Activated CD8-positive, alpha-beta memory T cell treated with anti-CD3 and anti-CD28 coated beads, Interleukin-2, amount 50 U/mL, for 24 hours (primary cell): ENCODE data around the gene PDSS1.

Source experiments
- DNase-seq: peaks from one replicate; pipeline ENCODE4 v3.0.0-alpha.2; 2020; ENCODE audit errors: extremely low read depth

The PDSS1 gene

DNA sequence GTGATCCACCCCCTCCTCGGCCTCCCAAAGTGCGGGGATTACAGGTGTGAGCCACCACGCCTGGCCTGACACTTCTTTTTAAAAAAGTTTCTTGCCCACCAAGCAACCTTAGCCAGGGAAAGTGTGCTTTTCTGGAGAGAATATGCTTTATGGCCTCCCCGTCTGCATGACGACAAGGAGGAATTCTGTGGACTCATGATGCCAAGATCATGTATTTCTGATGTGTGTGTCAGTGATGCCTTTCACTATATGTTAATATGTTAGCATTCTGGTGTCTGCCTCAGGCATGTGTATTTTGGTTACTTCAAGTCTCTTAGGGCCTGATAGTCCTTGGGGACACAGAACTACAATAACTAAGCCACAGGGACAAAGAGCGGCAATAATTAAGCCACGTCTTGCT lies 2.1 kb downstream of the PDSS1 start:
- no peak for DNase-seq

DNA sequence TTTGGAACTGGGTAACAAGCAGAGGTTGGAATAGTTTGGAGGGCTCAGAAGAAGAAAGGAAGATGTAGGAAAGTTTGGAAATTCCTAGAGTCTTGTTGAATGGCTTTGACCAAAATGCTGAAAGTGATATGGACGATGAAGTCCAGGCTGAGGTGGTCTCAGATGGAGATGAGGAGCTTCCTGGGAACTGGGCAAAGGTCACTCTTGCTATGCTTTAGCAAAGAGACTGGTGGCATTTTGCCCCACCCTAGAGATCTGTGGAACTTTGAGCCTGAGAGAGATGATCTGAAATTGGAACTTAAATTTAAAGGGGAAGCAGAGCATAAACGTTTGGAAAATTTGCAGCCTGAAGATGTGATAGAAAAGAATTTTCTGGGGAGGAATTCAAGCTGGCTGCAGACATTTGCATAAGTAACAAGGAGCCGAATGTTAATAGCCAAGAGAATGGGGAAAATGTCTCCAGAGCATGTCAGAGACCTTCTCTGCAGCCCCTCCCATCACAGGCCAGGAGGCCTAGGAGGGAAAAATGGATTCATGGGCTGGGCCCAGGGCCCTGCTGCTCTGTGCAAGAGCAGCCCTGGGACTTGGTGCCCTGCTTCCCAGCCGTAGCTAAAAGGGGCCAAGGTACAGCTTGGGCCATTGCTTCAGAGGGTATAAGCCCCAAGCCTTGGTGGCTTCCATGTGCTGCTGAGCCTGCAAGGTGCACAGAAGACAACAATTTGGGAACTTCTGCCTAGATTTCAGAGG lies 3.6 kb downstream of the PDSS1 start:
- no peak for DNase-seq

DNA sequence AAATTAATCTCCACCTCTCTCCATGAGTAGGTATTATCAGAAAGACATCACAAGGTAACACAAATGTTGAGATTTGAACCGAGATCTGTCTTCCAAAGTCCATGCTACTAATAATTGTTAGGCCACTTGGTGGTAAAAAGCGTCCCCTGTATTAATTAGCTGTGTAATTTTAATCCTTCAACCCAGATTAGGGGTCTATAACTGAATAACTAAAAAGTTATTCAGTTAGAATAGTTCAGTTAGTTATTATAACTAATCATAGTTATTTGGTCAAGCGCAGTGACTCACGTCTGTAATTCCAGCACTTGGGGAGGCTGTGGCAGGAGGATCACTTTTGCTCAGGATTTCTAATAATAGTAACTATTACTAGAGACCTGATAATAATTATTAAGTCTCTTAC lies 5.6 kb downstream of the PDSS1 start:
- DNase-seq, result no peak

DNA sequence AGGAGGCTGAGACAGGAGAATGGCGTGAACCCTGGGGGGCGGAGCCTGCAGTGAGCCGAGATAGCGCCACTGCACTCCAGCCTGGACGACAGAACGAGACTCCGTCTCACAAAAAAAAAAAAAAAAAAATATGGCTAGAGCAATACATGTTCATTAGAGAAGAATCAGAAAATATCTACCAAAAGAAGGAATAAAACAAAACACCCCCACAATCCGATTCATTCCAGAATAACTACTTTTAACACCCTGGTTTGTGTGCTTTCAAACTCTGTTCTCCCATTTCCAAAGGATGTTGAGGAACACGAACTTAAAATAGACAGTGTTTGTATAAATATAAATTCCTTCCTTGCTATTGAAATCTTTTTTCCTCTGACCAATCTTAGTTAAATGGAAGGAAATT lies 6.5 kb downstream of the PDSS1 start:
- no peak for DNase-seq

DNA sequence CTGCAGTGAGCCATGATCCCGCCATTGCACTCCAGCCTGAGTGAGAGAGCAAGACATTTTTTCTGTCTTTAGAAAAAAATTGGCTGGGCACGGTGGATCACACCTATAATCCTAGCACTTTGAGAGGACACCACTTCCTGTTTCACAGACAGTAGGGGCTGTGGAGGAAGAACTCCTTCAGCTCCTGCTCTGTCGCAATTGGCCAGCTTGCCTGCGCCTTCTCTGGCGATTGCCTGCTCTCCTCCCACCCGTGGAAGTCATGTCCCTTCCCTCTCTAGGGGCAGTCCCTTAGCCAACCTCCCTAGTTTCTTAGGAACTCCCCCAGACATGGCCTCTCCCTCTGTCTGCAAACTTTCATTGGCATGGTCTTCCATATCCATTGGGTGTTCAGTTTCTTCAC lies 8.7 kb downstream of the PDSS1 start:
- no peak for DNase-seq

DNA sequence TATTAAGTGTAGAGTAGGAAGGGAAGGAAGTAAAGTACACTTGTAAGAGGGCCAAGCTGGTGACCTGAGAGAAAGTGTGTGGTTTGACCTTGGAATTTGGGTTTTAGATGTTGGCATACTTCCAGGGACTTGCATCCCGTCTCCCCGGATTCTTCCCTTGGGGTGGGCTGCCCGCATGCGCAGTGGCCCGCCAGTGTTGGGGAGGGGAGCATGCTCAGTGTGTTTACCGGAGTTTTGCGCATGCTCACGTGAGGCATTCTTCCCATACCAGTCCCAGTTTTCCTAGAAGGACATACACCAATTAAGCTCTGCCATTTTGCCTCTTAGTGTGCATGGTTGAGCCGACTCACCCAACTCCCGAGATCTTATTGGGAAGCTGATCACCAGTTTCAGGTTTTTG lies 9.4 kb downstream of the PDSS1 start:
- DNase-seq, result no peak

DNA sequence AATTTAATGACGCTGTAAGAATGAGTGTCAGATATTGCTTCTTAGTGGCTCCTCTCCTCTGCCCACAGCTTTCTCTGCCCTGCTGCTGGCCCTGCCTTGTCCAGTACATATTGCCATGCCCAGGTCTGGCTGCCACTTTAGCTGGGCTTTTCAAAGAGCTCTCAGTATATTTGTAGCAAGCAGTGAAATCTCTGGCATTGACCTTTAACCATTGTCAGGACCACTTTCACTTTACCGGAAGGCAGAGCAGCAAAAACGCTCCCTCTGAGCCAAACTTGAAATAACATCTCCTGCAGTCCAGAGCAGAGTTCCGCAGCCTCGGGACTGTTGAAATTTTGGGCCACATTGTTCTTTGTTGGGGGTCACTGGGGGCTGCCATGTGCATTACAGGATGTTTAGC lies 13.8 kb downstream of the PDSS1 start:
- no peak for DNase-seq

DNA sequence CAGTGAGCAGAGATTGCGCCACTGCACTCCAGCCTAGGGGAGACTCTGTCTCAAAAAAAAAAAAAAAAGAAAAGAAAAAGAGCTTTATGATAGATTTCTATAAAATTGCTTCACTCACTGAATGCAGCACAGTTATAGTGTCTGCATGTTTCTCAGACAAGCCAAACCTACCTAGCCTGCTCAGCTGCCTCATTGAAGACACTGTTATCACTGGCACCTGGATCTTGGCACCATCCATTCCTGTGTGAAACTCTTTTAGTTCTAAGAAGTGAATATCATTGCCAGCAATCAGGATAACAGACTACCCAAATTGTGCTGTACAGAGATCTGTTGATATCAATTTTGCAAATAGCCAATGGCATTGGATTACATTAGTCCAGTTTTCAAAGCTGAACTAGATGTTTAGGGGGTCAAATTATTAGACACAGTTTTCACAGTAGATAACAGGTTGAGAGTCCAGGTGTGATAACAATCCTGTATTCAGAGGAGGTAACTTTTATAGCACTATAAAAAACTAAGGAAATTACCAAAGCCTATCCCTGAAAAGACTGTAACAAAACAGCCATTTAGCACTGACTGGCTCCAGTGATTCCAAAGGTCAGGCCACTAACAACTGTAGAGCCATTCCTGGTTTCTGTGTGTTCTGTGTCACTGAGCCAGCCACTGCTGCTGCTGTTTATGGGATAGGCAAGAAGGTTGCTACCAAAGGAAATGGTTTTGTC lies 17.1 kb downstream of the PDSS1 start:
- no peak for DNase-seq

DNA sequence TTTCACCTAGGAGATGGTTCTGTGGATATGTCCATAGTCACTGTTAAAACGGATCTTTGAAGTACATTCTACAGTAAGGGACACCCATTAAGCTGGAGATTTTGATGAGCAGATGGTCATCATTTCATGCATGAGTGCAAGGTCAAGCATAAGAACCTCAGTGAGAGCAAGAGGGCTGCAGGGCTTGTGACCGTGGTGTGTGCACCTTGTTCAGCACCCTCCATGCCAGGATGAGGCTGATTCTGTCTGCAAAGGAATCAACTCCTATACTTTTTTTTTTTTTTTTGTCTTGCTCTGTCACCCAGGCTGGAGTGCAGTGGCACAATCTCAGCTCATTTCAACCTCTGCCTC lies 17.6 kb downstream of the PDSS1 start:
- no peak for DNase-seq

DNA sequence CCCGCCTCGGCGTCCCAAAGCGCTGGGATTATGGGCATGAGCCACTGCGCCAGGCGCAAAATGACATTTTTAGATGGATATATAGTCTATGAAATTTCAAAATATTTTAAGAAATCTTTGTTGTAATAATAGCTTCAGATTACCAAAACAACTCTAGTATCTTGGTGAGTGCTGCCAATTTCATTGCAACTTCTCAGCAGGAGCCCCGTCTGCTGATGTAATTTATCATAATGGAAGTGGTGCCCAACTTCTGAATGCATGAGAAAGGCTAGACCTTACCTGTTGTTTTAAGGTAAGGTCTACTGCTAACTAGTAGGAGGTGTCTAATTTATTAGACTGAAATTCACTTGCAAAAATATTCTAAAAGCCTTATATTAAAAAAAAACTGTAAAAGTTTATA lies 20.0 kb downstream of the PDSS1 start:
- DNase-seq, result no peak

DNA sequence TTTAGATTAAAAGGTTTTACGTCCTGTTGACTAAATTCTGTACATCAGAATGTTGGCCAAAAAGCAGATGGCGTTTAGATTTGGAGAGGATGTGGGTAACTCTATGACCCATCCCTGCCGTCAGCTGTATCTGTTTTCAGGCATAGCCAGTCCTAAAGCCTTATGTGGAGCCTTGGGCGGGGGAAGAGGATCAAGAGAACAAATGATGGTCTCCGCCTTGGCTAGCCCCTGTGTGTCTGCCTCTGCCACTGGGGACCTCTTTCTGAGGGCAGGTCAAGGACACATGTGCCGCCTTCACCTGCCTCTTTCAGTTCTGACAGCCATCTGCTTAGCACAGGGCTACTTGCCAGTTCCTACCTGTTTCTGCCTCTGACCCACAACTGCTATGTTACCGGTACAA lies 24.1 kb downstream of the PDSS1 start:
- no peak for DNase-seq

DNA sequence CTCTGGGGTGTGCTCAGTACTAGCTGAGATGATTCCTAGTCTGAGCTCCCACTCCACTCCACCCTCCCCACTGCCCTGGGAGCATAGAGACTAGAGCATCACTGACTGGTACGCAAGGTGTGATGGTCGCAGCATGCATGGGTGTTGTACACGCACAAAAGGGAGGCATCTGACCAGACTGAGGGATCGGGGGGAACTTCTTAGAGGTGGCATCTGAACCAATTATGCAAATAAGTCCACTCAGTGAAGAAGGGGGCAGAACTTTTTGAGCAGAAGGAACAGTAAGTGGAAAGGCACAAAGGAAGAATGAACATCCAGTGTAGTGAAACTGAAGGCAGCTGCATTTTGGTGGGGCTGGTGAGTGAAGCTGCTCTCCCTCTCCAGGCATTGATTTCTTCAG lies 25.5 kb downstream of the PDSS1 start:
- no peak for DNase-seq

DNA sequence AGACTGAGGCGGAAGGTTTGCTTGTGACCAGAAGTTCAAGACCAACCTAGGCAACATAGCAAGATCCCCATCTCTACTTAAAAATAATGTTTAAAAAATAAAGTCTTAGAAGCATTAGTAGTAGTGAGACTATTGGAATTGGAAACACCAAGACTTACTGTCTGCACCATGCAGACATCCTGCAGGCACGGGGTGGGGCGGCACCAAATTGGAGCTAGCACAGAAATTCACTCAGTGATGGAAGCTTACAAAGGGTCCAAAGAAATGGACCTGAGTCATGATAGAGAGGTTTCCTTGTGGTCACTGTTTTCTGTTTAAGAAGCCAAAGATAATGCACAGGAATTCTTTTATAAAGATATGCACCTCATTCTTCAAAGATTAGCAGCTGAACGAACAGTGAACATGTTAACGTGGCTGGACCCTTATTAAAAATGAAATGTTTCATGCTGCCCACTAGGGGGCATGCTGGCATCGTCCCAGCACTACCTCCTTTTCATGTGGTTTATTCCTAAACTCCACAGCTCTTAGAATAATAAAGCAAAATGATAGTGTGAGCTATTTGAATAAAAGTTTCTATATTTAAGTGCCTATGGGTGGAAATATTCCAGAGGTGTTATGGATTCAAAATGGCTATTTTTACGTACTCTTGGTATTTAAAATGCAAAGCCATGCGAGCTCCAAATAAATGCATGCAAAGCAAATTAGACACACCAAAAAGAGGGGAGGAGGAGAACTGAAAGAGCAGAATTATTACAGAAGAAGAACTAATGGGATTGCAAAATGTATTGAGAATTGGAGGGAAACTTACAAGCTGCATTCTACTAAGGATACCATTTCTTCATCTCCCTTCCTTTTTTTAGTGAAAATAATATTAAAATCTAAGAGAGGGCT lies 28.6 kb downstream of the PDSS1 start:
- DNase-seq, result no peak

DNA sequence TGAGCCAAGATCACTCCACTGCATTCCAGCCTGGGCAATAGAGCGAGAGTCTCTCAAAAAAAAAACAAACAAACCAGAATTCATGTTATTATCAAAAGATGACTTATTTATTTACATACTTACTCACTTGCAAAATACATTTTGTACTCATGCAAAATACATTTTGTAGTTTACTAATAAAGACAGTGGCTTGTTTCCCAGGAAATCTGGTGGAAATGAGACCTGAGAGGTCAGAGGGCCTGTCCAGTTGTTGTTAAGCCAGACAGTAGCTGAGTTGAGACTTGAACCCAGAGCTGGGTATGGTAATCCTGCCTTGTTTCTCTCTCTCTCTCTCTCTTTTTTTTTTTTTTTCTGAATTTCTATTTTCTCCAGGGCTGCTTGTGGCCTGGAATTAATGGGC lies 29.5 kb downstream of the PDSS1 start:
- DNase-seq, result no peak

DNA sequence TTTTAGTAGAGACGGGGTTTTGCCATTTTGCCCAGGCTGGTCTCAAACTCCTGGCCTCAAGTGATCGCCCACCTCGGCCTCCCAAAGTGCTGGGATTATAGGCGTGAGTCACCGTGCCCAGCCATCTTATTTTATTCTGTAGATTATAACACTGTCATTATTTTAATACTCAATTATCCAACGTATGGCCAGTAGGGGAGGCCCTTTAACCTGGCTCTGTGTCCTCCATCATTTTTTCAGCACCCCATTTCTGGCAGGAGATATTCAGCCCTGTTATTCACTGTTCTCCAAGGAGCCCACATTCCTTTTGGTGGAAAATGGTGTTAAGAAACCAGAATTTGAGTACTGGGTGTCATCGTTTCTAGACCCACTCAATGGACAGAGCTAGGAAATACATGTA lies 31.5 kb downstream of the PDSS1 start:
- DNase-seq, result no peak

DNA sequence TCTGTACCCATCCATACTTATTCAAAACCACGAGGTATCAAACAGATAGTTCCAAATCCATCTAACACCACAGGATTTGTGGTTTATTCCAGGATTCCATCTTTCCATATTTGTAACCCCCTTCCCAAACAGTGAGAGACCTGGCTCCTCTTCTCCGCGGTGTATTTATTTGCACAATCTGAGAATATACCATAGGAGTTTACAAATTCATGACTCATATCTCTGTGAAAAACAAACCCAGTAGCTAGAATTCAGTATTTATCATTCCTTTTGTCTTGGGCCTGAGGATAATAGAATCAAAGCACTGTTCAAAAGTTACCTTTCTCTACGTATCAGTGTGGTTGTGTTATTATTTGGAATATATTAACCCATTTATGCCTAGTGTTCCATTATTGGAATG lies 31.9 kb downstream of the PDSS1 start:
- DNase-seq, result no peak

DNA sequence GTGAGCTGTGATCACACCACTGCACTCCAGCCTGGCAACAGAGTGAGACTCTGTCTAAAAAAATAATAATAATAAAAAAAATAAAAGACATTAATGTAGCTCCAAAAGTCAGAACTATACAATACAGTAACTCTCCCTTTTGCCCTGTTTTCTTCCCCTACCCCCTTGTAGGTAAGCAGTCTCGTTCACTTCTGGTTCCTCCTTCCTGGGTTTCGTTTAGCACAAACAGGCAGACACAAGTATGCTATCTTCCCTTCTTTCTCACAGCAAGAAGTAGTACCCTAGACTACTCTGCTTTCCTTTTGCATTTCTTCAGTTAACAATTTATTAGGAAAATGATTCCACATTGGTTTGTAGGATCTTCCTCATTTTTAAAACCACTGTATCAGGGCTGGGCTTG lies 33.1 kb downstream of the PDSS1 start:
- no peak for DNase-seq

DNA sequence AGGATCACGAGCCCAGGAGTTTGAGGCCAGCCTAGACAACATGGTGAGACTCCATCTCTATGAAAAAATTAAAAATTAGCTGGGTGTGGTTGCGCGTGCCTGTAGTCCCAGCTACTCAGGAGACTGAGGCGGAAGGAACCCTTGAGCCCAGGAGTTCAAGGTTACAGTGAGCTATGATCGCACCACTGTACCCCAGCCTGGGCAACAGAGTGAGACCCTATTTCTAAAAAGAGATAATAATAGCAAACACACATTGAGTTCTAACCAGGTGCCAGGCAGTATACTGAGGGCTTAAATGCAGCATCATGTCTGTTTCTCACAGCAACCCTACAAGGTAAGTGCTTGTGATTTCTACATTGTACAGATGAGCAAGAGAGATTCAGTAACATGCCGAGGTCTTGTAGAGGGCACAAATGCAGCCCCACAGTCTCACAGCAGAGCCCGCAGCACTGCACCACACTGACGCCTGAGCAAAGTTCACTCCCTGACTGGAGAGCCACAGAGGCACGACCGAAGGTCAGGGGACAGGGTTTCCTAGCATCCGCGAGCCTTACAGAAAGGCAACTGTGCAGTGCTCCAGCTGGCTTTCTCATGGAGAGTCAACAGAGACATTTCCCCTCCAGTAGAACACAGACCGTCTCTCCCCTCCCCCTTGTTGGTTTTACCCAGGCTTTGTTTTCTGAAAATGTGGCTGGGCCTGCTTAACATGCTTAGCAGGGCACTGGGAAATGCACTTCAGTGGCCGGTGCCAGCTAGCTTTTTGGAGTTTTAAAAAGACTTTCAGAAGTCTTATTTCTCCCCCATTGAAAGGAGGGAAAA lies 36.5 kb downstream of the PDSS1 start:
- no peak for DNase-seq

DNA sequence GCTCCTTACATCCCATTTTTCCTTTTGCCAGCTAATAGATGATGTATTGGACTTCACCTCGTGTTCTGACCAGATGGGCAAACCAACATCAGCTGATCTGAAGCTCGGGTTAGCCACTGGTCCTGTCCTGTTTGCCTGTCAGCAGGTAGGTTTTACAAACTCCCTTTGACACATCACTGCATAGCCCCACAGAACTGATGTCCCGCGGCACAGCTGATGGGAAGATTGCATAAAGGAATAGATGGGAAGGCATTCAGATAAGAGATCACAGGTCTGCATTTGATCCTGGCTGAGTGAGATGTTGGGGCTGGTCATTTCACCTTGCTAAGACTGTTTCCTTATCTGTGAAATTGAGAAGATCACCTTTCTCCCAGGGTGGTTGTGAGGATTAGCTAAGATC lies 37.9 kb downstream of the PDSS1 start:
- DNase-seq, result no peak

DNA sequence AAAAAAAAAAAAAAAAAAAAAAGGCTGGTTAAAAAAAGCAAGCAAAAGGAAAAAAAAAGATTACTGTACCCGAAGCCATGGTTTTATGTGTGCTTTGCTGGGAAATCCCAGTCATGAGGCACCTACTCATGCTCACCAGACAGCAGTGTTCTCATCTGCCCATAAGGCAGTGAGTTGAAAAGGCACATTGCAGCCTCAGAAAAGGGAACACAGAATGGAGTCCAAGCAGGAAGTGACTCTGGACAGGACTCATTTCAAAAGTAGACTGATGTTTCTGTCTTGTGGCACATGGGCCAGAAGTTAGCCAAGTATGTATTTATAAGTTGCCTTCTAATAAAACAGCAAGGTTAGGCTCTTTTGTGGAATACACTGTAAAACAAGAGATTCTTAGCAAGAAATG lies 40.2 kb downstream of the PDSS1 start:
- no peak for DNase-seq

DNA sequence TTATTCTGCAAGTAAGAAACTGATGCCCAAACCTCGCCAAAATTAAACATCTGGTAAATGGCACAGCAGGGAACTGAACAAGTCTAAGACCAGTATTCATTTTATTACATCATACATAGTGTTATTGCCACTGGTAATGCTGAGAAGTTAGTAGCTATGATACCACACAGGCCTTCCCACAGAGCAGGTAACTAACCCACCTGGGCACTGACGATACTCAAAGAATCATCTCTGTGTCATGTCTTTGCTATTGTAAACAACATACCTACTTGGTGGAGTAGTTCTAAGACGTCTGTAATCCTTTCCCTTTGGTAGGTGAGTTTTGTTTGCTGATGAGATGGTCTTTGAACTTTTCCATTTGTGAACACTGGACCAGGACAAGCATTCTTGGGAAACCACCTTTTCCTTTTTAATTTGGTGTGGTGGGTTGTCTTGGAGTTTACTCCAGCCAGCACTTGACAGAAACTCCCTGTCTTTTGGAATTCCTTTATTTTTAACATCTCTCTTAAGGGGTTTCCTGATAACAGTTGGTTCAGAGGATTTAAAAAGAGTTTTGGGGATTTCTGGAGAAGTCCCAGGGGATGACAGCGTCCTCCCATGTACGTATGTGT lies 40.9 kb downstream of the PDSS1 start:
- no peak for DNase-seq
